Esophagus (tissue), 2 donors: Measurements from ENCODE around the gene ANKRD34A. TPM values are rescaled to one million over a fixed set of nuclear protein-coding genes. Genes with fewer than 3 reads are reported as not detected.

Experiments used
- H3K27ac ChIP-seq, 2 donors: one replicate each; pipeline ENCODE4 v1.5.1; 2013; ENCODE audit warnings: low read depth in 2 of 2, mild to moderate bottlenecking in 2 of 2, inconsistent platforms in 1 of 2, low read length in 1 of 2, moderate library complexity in 1 of 2
- H3K27me3 ChIP-seq, 2 donors: one replicate each; pipeline ENCODE4 v1.6.1; 2013; ENCODE audit warnings: low read length in 2 of 2, control low read depth in 1 of 2, mild to moderate bottlenecking in 1 of 2; ENCODE audit not compliant: insufficient read depth in 2 of 2, control insufficient read depth in 1 of 2
- H3K36me3 ChIP-seq, 2 donors: one replicate each; pipeline ENCODE4 v1.6.1; 2013; ENCODE audit warnings: low read length in 1 of 2; ENCODE audit not compliant: control insufficient read depth in 2 of 2, insufficient read depth in 2 of 2
- H3K4me1 ChIP-seq, 2 donors: one replicate each; pipeline ENCODE4 v1.6.1; 2013; ENCODE audit warnings: low read length in 1 of 2; ENCODE audit not compliant: control insufficient read depth in 2 of 2, insufficient read depth in 2 of 2
- H3K4me3 ChIP-seq, 2 donors: one replicate each; pipeline ENCODE4 v1.5.1; 2013; ENCODE audit warnings: low read length in 2 of 2, mild to moderate bottlenecking in 2 of 2, low read depth in 1 of 2, moderate library complexity in 1 of 2
- H3K9me3 ChIP-seq, 2 donors: one replicate each; pipeline ENCODE4 v1.6.1; 2013; ENCODE audit warnings: mild to moderate bottlenecking in 2 of 2, low read depth in 1 of 2, low read length in 1 of 2, moderate library complexity in 1 of 2; ENCODE audit not compliant: control insufficient read depth in 2 of 2, insufficient read depth in 1 of 2
- WGBS, 2 donors: extraction: QIAGEN DNeasy Blood & Tissue Kit; methylation state at CpG; one replicate each; pipeline ENCODE4 v1.1.7; 2013; 5-methylcytosine and 5-hydroxymethylcytosine counted together
- polyA plus RNA-seq, 2 donors: library from polyadenylated mRNA; stranded (reverse); fragments of 200-250 nt; gene quantifications; one replicate each; pipeline ENCODE4 v1.2.3, GENCODE V29; 2013
- donor health status: healthy with polysubstance abuse.
- donor health status: Bipolar disorder and iron deficiency.

Gene ANKRD34A
- polyA plus RNA-seq, 2 donors: 0.27 to 0.47 TPM

DNA sequence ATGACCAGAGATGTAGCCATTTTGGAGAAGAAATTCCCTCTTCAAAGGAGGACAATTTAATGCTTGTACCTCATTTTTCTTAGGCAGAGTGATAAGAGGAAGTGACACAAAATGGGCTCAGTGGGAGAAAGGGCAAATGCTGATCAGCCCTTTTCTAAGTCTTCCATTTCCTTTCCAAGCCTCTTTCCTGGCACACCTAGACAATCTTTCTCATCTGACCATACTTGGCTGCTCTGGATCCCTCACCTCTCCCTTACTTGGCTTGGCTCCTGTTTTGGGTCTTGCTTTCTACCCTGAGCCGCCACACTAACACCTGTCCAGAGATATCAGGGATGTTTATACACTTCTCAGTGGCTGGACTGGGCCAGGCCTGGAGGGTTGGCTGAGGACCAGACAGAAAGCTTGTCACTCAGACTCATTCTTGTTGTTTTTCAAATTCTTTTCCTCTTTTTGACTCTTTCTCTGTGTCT is 18.9 kb upstream of the ANKRD34A start:
- Histone ChIP-seq H3K27me3 (no peaks in the 10 kb centered on the region), H3K36me3 (no peaks in the 10 kb centered on the region), H3K4me3 (no peak overlapping the region), H3K27ac (peak overlapping the region; percentile 70 to 91), H3K9me3 (no peaks in the 10 kb centered on the region), H3K4me1 (peaks cover 4 to 10% of the 10 kb centered on the region in 2 donors)
- 60 to 68% methylated on average over 1 of the region's 1 CpG for WGBS, 2 donors

DNA sequence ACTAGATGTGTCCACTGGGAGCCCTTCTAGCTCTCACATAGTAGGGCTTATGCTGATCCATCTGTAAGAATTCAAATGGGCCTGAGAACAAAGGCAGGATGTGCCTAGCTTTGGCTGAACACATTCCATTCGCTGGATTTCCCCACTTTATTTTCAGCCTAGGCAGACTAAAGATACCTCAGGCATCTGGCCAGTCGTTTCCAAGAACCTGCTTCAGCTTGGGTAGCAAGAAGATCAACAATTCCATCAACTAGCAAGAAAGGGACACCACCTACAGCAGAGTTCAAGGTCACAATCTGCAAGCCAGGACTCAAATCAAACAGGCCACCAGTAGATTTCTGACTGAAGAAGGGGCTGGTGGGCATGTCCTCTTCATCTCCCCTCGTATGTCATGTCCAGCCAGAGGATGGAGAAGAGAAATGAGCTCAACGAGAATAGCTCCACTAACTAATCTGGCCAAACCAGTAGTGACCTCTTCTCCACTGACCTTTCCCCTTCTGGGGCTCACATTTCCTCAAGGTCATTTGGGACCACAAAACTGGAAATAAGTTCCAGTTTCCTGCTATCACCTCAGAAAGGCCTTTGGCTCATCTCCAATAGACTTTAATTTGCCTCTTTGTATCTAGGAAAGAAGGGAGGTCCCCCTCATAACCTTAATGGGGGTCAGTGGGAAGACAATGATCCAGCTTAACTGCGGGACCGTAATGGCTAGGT is 17.8 kb upstream of the ANKRD34A start:
- Histone ChIP-seq H3K4me1 (peaks cover 4 to 10% of the 10 kb centered on the region in 2 donors), H3K36me3 (no peaks in the 10 kb centered on the region), H3K4me3 (no peak overlapping the region), H3K27ac (peak overlapping the region; percentile 68 to 70), H3K27me3 (no peaks in the 10 kb centered on the region), H3K9me3 (no peaks in the 10 kb centered on the region)
- 64 to 67% methylated on average over 6 of the region's 6 CpGs for WGBS, 2 donors

DNA sequence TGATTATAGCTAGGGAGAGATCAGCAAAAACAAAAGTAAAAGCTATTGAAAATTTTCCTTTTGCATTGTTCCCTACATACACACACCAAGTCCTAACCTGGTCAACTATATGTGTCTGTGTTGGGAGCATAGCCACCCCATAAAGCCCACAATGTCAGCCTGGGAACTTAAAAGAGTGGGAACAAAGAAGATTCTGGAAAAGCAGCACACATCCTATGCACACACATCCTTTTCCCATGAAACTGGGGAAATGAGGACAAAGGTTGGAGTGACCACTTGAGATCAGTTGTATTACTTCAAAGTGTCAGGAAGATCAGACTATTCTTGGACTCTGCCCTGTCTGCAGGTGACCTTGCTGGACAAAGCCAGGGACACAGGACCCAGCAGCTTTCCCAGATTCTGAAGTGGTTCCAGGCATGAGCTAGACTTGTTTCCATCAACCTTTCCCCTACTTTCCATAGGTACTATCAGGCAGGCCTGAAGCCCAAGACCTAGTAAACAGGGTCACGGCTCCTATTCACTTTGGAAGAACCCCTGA is 16.2 kb upstream of the ANKRD34A start:
- no peaks in the 10 kb centered on the region for H3K9me3 ChIP-seq
- WGBS, 2 donors: 85 to 87% methylated on average over 1 of the region's 1 CpG
- no peaks in the 10 kb centered on the region for H3K27me3 ChIP-seq
- H3K4me1 ChIP-seq: peaks cover 4 to 8% of the 10 kb centered on the region in 2 donors
- H3K36me3 ChIP-seq: no peaks in the 10 kb centered on the region
- H3K4me3 ChIP-seq: peak overlapping the region in 1 of 2 donors; percentile 11
- peak overlapping the region; percentile 57 to 93 for H3K27ac ChIP-seq

DNA sequence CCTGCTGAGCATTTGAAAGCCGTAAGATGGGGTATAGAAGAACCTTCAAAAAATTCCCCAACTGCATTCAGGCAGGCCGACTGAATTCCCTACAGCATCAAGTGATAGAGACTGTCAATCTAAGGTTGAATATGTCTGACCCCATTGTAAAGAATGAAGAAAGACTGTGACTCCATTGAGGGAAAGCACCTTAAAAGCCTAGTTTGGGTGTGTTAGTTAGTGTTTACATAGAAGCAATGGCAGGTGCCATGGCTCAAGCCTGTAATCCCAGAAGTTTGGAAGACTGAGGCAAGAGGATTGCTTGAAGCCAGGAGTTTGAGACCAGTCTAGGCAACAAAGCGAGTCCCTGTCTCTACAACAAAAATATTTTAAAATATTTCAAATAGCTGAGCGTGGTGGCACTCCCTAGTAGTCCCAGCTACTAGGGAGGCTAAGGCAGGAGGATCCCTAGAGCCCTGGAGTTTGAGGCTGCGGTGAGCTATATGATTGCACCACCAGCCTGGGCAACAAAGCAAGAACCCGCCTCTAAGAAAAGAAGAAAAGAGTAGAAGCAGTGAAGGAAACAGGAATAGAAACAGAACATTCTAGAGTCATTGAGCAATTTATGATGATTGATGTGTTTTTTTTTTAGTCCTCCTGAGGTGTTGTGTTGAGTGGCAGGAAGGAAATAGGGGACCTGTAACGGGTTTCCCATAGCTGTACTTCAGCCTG is 15.5 kb upstream of the ANKRD34A start:
- peak overlapping the region in 1 of 2 donors; percentile 22 for H3K4me3 ChIP-seq

DNA sequence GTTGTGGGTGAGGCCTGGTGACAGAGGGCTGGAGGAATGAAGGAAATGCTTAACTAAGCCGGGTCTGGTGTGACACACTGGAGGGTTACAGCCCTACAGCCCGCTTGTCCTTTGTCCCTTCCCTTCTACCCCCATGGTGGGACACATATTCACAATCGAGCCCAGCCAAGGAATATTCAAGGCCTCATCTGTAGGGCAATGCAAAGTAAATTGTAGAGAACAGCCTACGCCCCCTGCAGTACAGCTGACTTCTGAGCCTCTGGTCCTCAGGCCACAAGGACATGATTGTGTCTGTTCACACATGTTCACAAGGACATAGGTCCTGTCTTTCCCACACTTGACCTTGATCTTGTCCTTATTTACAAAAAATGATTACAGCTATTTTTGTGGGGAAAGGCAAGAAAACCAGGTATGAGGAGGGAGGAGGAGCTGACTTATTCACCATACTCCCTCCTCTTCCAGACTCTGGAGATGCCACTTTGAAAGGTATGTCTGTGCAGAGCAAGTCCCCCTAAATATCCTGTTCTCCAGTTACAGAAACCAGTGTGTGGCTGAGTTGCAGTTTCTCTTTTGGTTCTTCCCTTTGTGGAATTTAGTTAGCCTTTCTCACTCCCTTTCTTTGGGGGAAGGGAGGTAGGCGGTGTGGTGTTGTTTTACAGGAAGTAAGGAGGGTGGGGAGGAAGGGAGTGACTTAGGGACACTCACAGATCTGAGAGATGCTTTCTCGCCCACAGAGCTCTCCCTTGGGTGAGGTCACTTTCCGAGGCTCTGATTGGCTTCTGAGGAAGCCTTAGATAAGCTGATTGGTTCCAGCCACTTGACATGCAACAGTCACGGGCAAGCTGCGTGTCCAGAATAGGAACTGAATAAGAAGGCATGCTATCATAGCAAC is 14.7 kb upstream of the ANKRD34A start:
- Histone ChIP-seq H3K9me3 (no peaks in the 10 kb centered on the region), H3K36me3 (peaks cover 2 to 7% of the 10 kb centered on the region in 2 donors), H3K27me3 (no peaks in the 10 kb centered on the region), H3K27ac (peak overlapping the region; percentile 93 to 98), H3K4me1 (peaks cover 2 to 8% of the 10 kb centered on the region in 2 donors), H3K4me3 (peak overlapping the region in 1 of 2 donors; percentile 22)
- WGBS, 2 donors: 5 to 10% methylated on average over 9 of the region's 9 CpGs

More for the DNA sequence above, 15.5 kb upstream of the ANKRD34A start:
- peaks cover 2% of the 10 kb centered on the region in 2 donors for H3K36me3 ChIP-seq
- peak overlapping the region; percentile 93 to 98 for H3K27ac ChIP-seq
- no peaks in the 10 kb centered on the region for H3K27me3 ChIP-seq
- H3K9me3 ChIP-seq: no peaks in the 10 kb centered on the region
- 33 to 39% methylated on average over 7 of the region's 7 CpGs for WGBS, 2 donors
- peaks cover 2 to 8% of the 10 kb centered on the region in 2 donors for H3K4me1 ChIP-seq

DNA sequence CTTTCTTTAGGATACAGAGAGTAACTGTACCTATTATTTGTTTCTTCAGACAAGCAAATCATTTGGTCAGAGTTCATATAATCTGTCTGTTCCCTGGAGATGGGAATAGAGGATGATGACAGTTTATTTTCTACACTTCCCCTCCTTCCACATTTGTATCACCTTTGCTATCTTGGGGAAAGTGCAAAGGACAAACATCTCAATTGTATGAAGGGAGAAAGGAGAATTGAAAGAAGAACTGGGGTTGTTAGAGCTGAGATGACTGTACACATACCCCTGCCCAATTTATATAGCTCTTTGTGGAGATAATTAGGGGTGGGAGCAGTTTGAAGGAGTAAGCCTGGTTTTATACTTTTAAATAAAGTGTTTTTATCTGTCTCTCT is 14.1 kb upstream of the ANKRD34A start:
- Histone ChIP-seq H3K27me3 (no peaks in the 10 kb centered on the region), H3K36me3 (peaks cover 2 to 7% of the 10 kb centered on the region in 2 donors), H3K4me1 (peaks cover 2 to 8% of the 10 kb centered on the region in 2 donors), H3K27ac (peak overlapping the region; percentile 93 to 98), H3K4me3 (peak overlapping the region in 1 of 2 donors; percentile 8), H3K9me3 (no peaks in the 10 kb centered on the region)

DNA sequence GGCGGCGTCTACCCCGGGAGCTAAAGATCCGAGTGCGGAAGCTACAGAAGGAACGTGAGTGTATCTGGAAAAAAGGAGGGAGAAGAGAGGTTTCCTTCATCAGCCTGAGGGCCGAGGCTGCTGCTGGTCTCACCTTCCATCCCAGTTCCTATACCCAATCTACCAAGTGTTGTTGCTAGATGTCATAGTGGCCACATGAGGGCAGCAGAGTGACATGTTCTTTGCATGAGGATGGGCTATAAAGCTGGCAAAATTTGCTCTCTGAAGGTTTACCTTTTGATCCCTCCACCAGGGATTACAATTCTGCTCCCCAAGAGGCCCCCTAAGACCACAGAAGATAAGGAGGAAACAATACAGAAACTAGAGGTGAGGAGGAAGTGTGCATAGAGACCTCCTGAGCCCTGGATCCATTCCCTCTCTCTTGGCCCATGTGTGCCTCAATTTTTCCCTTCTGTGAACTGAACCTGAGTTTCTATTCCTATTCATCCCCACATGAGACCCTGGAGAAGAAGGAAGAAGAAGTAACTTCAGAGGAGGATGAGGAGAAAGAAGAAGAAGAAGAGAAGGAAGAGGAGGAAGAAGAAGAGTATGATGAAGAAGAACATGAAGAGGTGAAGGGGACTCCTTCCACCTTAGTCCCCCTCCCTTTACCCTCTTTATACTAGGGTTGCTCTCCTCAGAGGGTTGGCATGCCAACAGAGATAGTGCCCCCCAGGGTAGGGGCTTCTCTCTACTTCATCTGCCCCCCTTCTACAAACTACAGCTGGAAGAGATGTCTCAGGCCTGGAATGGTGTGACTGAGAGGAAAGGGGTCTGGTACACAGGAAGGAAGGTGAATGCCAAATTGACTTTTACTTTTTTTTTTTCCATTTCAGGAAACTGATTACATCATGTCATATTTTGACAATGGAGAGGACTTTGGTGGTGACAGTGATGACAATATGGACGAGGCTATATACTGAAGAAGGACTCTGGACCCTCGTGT is 13.4 kb upstream of the ANKRD34A start:
- H3K4me1 ChIP-seq: peaks cover 2 to 6% of the 10 kb centered on the region in 2 donors
- H3K4me3 ChIP-seq: no peak overlapping the region
- H3K36me3 ChIP-seq: peaks cover 2 to 7% of the 10 kb centered on the region in 2 donors
- H3K9me3 ChIP-seq: no peaks in the 10 kb centered on the region
- peak overlapping the region; percentile 93 to 98 for H3K27ac ChIP-seq
- no peaks in the 10 kb centered on the region for H3K27me3 ChIP-seq
- WGBS, 2 donors: 17 to 19% methylated on average over 9 of the region's 9 CpGs

DNA sequence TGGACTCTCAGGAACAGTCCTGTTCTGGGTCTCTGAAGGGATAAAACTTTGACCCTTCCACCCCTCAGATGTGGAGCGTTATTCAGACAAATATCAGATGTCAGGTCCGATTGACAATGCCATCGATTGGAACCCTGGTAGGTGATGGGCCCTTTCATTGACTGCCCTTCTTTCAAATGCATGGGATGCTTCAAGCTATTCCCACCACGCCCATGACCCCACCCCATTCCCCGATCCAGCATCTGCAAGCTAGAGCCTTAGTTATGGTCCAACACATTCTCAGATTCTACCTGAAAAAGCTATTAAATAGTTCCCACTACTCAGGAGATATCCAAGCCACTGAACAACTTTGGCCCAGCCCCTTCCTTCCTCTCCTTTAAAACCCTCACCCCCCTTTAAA is 12.6 kb upstream of the ANKRD34A start:
- Histone ChIP-seq H3K9me3 (no peaks in the 10 kb centered on the region), H3K4me3 (no peak overlapping the region), H3K4me1 (peaks cover 2 to 4% of the 10 kb centered on the region in 2 donors), H3K27me3 (no peaks in the 10 kb centered on the region), H3K36me3 (peaks cover 2 to 7% of the 10 kb centered on the region in 2 donors), H3K27ac (peak overlapping the region in 1 of 2 donors; percentile 97)
- 75 to 77% methylated on average over 5 of the region's 5 CpGs for WGBS, 2 donors
